Spleen (tissue), 11 donors: ENCODE data around the gene SDC3. TPM values are rescaled to one million over a fixed set of nuclear protein-coding genes. Genes with fewer than 3 reads are reported as not detected.

Source experiments
- DNase-seq: peaks from one replicate; pipeline ENCODE4 v3.0.0-alpha.2; 2020
- H3K27ac ChIP-seq, 8 donors: fragments of 200-600 bp; sonication (generic) in 7 of 8; 1 replicate in 4 of 8; 2 replicates in 4 of 8; pipeline versions ENCODE4 v1.5.0 to v1.8.0; 2016 to 2021; ENCODE audit warnings: inconsistent platforms in 4 of 8, mild to moderate bottlenecking in 4 of 8, moderate library complexity in 1 of 8
- H3K27me3 ChIP-seq, 7 donors: fragments of 200-600 bp; sonication (generic) in 6 of 7; replicated peaks in 1 of 7; 1 replicate in 4 of 7; 2 replicates in 3 of 7; pipeline versions ENCODE4 v1.5.0 to v1.8.0; 2016 to 2021; ENCODE audit warnings: inconsistent platforms in 3 of 7, mild to moderate bottlenecking in 1 of 7
- H3K36me3 ChIP-seq, 6 donors: fragments of 200-600 bp; sonication (generic) in 5 of 6; 1 replicate in 4 of 6; 2 replicates in 2 of 6; pipeline versions ENCODE4 v1.5.0 to v1.8.0; 2016 to 2021; ENCODE audit warnings: inconsistent platforms in 2 of 6
- H3K4me1 ChIP-seq, 6 donors: fragments of 200-600 bp; sonication (generic) in 5 of 6; 1 replicate in 3 of 6; 2 replicates in 3 of 6; pipeline versions ENCODE4 v1.5.0 to v1.8.0; 2016 to 2021; ENCODE audit warnings: inconsistent platforms in 3 of 6
- H3K4me3 ChIP-seq, 8 donors: fragments of 200-600 bp; sonication (generic) in 7 of 8; 1 replicate in 4 of 8; 2 replicates in 4 of 8; pipeline versions ENCODE4 v1.5.0 to v1.8.0; 2016 to 2021; ENCODE audit warnings: inconsistent platforms in 4 of 8, mild to moderate bottlenecking in 4 of 8, moderate library complexity in 2 of 8
- H3K9me3 ChIP-seq, 8 donors: fragments of 200-600 bp; sonication (generic) in 7 of 8; 1 replicate in 4 of 8; 2 replicates in 4 of 8; pipeline versions ENCODE4 v1.5.0 to v1.8.0; 2016 to 2021; ENCODE audit warnings: inconsistent platforms in 4 of 8
- CTCF ChIP-seq, 11 experiments: fragments of 200-600 bp in 7 of 11; fragments of 450-650 bp in 4 of 11; sonication (generic) in 4 of 11; IDR thresholded peaks in 8 of 11; conservative IDR thresholded peaks in 3 of 11; 1 replicate in 7 of 11; 2 replicates in 4 of 11; pipeline versions ENCODE4 v1.4.0 to v1.8.0; 2016 to 2021; ENCODE audit warnings: antibody characterized with exemption in 11 of 11, inconsistent platforms in 4 of 11, mild to moderate bottlenecking in 1 of 11
- POLR2A ChIP-seq, 3 donors: fragments of 450-650 bp; IDR thresholded peaks; one replicate each; pipeline ENCODE4 v1.5.1; 2017; ENCODE audit warnings: antibody characterized with exemption in 3 of 3, mild to moderate bottlenecking in 1 of 3
- POLR2AphosphoS5 ChIP-seq, 3 donors: sonication (generic); formaldehyde crosslinking; IDR thresholded peaks; one replicate each; pipeline ENCODE4 v1.5.1; 2017; ENCODE audit warnings: antibody characterized with exemption in 3 of 3
- WGBS, 5 donors: extraction: QIAGEN DNeasy Blood & Tissue Kit in 3 of 5; methylation state at CpG; one replicate each; pipeline versions ENCODE4 v1.1.5 to v1.1.7; 2013 to 2018; 5-methylcytosine and 5-hydroxymethylcytosine counted together
- intact Hi-C: fragments of 100-400 bp; cut with DNase I; formaldehyde crosslinking; loops from one replicate; pipeline ENCODE4 v1.15.0; 2023; ENCODE audit warnings: low total_unique reads
- polyA plus RNA-seq, 3 donors: library from polyadenylated mRNA; stranded (reverse); fragments of 200-250 nt; gene quantifications; one replicate each; pipeline ENCODE4 v1.2.1, GENCODE V29; 2013
- total RNA-seq, 7 donors: library from RNA; depleted of rRNA in 3 of 7; stranded (reverse); fragments of >200 nt in 3 of 7; fragmentation: NEBNext Ultra II Directional in 4 of 7; extraction: Animal tissue kit (Norgen Biotek cat#: 25700) in 4 of 7; gene quantifications; one replicate each; pipeline versions ENCODE4 v1.1.0 to v1.2.1, GENCODE V29; 2016 to 2021
- donor health status: healthy with polysubstance abuse.
- donor health status: DM: no; HTN: no; CAD: no; lungs with moderate emphysema.
- donor health status: DM: no; HTN: no; CAD: no.
- donor health status: Bipolar disorder and iron deficiency.
- donor health status: healthy.
- donor health status: DM: no; HTN: no; CAD: no.
- donor health status: DM: yes; HTN: yes; CAD: no.

SDC3 gene
- total and polyA plus RNA-seq, 10 donors = 8.0 to 347 (median 159) TPM

- TF ChIP-seq CTCF (IDR thresholded peaks at IDR 0.05 in 8 of 11, conservative IDR thresholded peaks at IDR 0.05 in 3 of 11) (no peak), POLR2A (IDR thresholded peaks at IDR 0.05) (no peak), POLR2AphosphoS5 (IDR thresholded peaks at IDR 0.05) (no peak)
- Histone ChIP-seq H3K4me3 (no peak overlapping the region), H3K36me3 (no peaks in the 10 kb centered on the region), H3K4me1 (peaks cover 0 to 22% (median 7%) of the 10 kb centered on the region in 6 donors), H3K27ac (no peak overlapping the region), H3K27me3 (peaks cover 0 to 20% (median 0%) of the 10 kb centered on the region in 7 donors), H3K9me3 (no peaks in the 10 kb centered on the region)
- no peak for DNase-seq
- intact Hi-C loops = no loop called here
- 75 to 90% (median 86%) methylated on average over 4 of the region's 4 CpGs for WGBS, 5 donors
Observed at GRCh38 chr1:30853350-30853749, 55.2 kb downstream of the SDC3 start.

- Histone ChIP-seq H3K36me3 (no peaks in the 10 kb centered on the region), H3K27ac (peak overlapping the region in 1 of 8 donors; percentile 9), H3K9me3 (no peaks in the 10 kb centered on the region), H3K4me1 (peaks cover 0 to 33% (median 14%) of the 10 kb centered on the region in 6 donors), H3K4me3 (no peak overlapping the region), H3K27me3 (peaks cover 0 to 33% (median 0%) of the 10 kb centered on the region in 7 donors)
- TF ChIP-seq POLR2AphosphoS5 (IDR thresholded peaks at IDR 0.05) = peak in 2 of 3 donors; percentile 64 to 78
- TF ChIP-seq CTCF (IDR thresholded peaks at IDR 0.05 in 8 of 11, conservative IDR thresholded peaks at IDR 0.05 in 3 of 11) = no peak
- TF ChIP-seq POLR2A (IDR thresholded peaks at IDR 0.05) = no peak
- intact Hi-C loops = no loop called here
- DNase-seq = peak; percentile 83
- WGBS, 5 donors = 56 to 78% (median 61%) methylated on average over 4 to 5 of the region's 5 CpGs
Observed at GRCh38 chr1:30852026-30852425, 56.5 kb downstream of the SDC3 start.

- H3K4me3 ChIP-seq = no peak overlapping the region
- TF ChIP-seq POLR2AphosphoS5 (IDR thresholded peaks at IDR 0.05) (no peak), CTCF (IDR thresholded peaks at IDR 0.05 in 8 of 11, conservative IDR thresholded peaks at IDR 0.05 in 3 of 11) (no peak), POLR2A (IDR thresholded peaks at IDR 0.05) (no peak)
- H3K36me3 ChIP-seq = no peaks in the 10 kb centered on the region
- intact Hi-C loops = no loop called here
- no peak for DNase-seq
- no peaks in the 10 kb centered on the region for H3K9me3 ChIP-seq
- 88 to 100% (median 96%) methylated on average over 1 of the region's 1 CpG for WGBS, 5 donors
- peaks cover 0 to 34% (median 0%) of the 10 kb centered on the region in 7 donors for H3K27me3 ChIP-seq
- no peak overlapping the region for H3K27ac ChIP-seq
- H3K4me1 ChIP-seq = peaks cover 0 to 39% (median 19%) of the 10 kb centered on the region in 6 donors
Observed at GRCh38 chr1:30851286-30851685, 57.3 kb downstream of the SDC3 start.

- Histone ChIP-seq H3K4me1 (peaks cover 0 to 44% (median 22%) of the 10 kb centered on the region in 6 donors), H3K9me3 (no peaks in the 10 kb centered on the region), H3K4me3 (no peak overlapping the region), H3K36me3 (no peaks in the 10 kb centered on the region), H3K27ac (no peak overlapping the region), H3K27me3 (peaks cover 0 to 41% (median 0%) of the 10 kb centered on the region in 7 donors)
- TF ChIP-seq POLR2AphosphoS5 (IDR thresholded peaks at IDR 0.05) (no peak), CTCF (IDR thresholded peaks at IDR 0.05 in 8 of 11, conservative IDR thresholded peaks at IDR 0.05 in 3 of 11) (no peak), POLR2A (IDR thresholded peaks at IDR 0.05) (no peak)
- no peak for DNase-seq
- WGBS, 5 donors = 69 to 91% (median 81%) methylated on average over 1 to 2 of the region's 2 CpGs
- intact Hi-C loops = no loop called here
Observed at GRCh38 chr1:30850607-30851006, 58.0 kb downstream of the SDC3 start.
